Measurements from ENCODE around the gene SMYD3.

Gene SMYD3

DNA sequence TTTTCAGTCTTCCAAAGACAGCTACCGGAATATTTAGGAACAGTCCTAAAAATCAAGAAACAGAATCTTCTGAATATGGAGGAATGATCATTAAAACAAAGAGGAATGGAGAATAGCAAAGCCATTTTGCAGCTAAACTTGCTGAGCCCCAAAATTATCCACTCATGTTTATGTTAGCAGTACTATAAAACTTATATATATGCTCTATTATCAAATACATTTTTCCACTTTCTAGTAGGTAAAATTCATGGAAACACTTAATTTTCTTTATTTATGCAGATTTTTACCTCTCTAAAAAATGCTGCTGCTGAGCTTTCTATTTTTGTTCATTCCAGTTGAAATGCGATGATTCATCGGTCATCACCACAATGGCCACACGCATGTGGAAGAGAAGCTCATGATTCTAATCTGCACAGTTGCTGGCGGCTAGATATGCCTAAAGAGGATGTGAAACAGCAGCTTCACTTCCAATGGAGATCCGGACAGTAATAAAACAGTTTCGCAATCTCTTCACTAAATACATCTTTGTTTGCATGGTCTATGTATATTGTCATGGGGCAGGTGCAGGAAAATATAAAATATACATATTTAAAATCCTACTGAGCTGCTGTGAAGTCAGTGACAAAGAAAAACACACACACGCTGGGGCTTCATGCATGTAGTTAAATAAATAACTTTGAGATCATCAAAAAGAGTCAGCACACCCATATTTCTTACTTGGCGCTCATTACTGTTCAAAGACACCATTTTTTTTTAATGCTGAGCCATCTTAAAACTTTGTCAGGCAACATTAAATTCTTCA lies 292.2 kb downstream of the SMYD3 start:
- TF ChIP-seq, protein P1, sequence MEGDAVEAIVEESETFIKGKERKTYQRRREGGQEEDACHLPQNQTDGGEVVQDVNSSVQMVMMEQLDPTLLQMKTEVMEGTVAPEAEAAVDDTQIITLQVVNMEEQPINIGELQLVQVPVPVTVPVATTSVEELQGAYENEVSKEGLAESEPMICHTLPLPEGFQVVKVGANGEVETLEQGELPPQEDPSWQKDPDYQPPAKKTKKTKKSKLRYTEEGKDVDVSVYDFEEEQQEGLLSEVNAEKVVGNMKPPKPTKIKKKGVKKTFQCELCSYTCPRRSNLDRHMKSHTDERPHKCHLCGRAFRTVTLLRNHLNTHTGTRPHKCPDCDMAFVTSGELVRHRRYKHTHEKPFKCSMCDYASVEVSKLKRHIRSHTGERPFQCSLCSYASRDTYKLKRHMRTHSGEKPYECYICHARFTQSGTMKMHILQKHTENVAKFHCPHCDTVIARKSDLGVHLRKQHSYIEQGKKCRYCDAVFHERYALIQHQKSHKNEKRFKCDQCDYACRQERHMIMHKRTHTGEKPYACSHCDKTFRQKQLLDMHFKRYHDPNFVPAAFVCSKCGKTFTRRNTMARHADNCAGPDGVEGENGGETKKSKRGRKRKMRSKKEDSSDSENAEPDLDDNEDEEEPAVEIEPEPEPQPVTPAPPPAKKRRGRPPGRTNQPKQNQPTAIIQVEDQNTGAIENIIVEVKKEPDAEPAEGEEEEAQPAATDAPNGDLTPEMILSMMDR (conservative IDR thresholded peaks at IDR 0.05; ENCODE audit: low read length), result no peak
- no peak for TF ChIP-seq EZH2phosphoT487 (IDR thresholded peaks at IDR 0.05; ENCODE audit: borderline replicate concordance)
- Histone ChIP-seq H2AFZ (ENCODE audit: low read length) (no peak overlapping the region), H3K4me1 (ENCODE audit: insufficient read depth, low read length, poor library complexity, severe bottlenecking) (peaks cover 44% of the 10 kb centered on the region), H3K36me3 (ENCODE audit: insufficient read depth, low read length) (no peaks in the 10 kb centered on the region), H3K79me2 (ENCODE audit: insufficient read depth, low read length) (no peaks in the 10 kb centered on the region), H3F3A (ENCODE audit: low read depth) (no peaks in the 10 kb centered on the region), H3K9ac (ENCODE audit: low read depth, low read length, poor library complexity, severe bottlenecking) (peak overlapping the region; percentile 51), H4K20me1 (ENCODE audit: insufficient read depth, low read length, poor library complexity, severe bottlenecking) (no peaks in the 10 kb centered on the region), H3K27me3 (ENCODE audit: insufficient read depth, low read length, poor library complexity, severe bottlenecking) (no peaks in the 10 kb centered on the region), H3K4me3 (ENCODE audit: low read length, poor library complexity, severe bottlenecking) (peak overlapping the region; percentile 30), H3K4me2 (ENCODE audit: low read depth, low read length, poor library complexity, severe bottlenecking) (peak overlapping the region; percentile 44), H3K9me2 (replicated peaks; ENCODE audit: low read depth, low read length) (no peaks in the 10 kb centered on the region), H3K9me3 (ENCODE audit: insufficient read depth, low read depth, low read length) (no peaks in the 10 kb centered on the region)

DNA sequence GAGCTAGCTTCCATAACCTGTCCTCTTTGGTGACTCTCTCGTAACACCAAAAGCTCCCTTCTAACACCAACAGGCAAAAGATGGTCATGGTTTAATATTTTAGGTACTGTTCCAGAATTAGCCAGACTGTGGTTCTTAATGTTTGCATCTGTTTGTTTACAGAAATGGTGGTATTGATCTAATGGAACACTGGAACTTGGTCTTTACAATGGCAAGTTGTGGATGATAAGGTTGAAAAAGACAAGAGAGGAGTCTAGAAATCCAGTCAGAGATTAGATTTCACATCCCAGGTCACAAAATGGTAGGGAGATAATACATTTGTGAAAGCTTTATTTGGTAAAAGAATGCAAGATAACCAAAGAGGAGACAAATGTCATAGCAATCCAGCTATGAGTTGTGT lies 293.1 kb downstream of the SMYD3 start:
- peaks cover 38% of the 10 kb centered on the region for H3K4me1 ChIP-seq (ENCODE audit: insufficient read depth, low read length, poor library complexity, severe bottlenecking)
- H3K9ac ChIP-seq (ENCODE audit: low read depth, low read length, poor library complexity, severe bottlenecking), result peak overlapping the region; percentile 20
- H3K9me3 ChIP-seq (ENCODE audit: insufficient read depth, low read depth, low read length), result no peaks in the 10 kb centered on the region
- H3K27me3 ChIP-seq (ENCODE audit: insufficient read depth, low read length, poor library complexity, severe bottlenecking), result no peaks in the 10 kb centered on the region
- no peak overlapping the region for H2AFZ ChIP-seq (ENCODE audit: low read length)
- no peaks in the 10 kb centered on the region for H3K9me2 ChIP-seq (replicated peaks; ENCODE audit: low read depth, low read length)
- no peak for TF ChIP-seq EZH2phosphoT487 (IDR thresholded peaks at IDR 0.05; ENCODE audit: borderline replicate concordance)
- TF ChIP-seq, protein P1 (conservative IDR thresholded peaks at IDR 0.05; ENCODE audit: low read length), result no peak
- peak overlapping the region; percentile 44 for H3K4me2 ChIP-seq (ENCODE audit: low read depth, low read length, poor library complexity, severe bottlenecking)
- peak overlapping the region; percentile 30 for H3K4me3 ChIP-seq (ENCODE audit: low read length, poor library complexity, severe bottlenecking)
- H3F3A ChIP-seq (ENCODE audit: low read depth), result no peaks in the 10 kb centered on the region
- H3K36me3 ChIP-seq (ENCODE audit: insufficient read depth, low read length), result no peaks in the 10 kb centered on the region
- no peaks in the 10 kb centered on the region for H4K20me1 ChIP-seq (ENCODE audit: insufficient read depth, low read length, poor library complexity, severe bottlenecking)
- no peaks in the 10 kb centered on the region for H3K79me2 ChIP-seq (ENCODE audit: insufficient read depth, low read length)

DNA sequence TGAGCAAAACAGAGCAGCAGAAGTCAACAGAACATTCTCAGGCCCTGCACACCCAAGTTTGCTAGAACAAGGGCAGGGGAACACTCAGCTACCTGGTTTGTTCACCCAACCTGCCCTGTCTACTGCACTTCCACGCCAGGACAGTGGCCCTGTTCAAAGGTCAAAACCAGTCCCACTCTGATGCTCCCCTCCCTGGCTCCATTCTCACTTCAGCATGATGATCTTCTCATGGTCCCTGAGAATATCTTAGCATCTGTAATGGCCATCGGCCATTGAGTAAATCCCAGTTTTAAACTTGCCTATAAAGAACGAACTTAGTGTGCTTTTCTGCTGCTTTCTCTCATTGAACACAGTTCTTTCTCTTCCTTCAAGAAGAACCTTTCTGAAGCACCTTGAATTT lies 293.6 kb downstream of the SMYD3 start:
- H4K20me1 ChIP-seq (ENCODE audit: insufficient read depth, low read length, poor library complexity, severe bottlenecking), result no peaks in the 10 kb centered on the region
- H3K9ac ChIP-seq (ENCODE audit: low read depth, low read length, poor library complexity, severe bottlenecking), result peak overlapping the region; percentile 20
- H2AFZ ChIP-seq (ENCODE audit: low read length), result no peak overlapping the region
- no peaks in the 10 kb centered on the region for H3K79me2 ChIP-seq (ENCODE audit: insufficient read depth, low read length)
- peak overlapping the region; percentile 44 for H3K4me2 ChIP-seq (ENCODE audit: low read depth, low read length, poor library complexity, severe bottlenecking)
- H3K4me1 ChIP-seq (ENCODE audit: insufficient read depth, low read length, poor library complexity, severe bottlenecking), result peaks cover 34% of the 10 kb centered on the region
- H3F3A ChIP-seq (ENCODE audit: low read depth), result no peaks in the 10 kb centered on the region
- H3K9me2 ChIP-seq (replicated peaks; ENCODE audit: low read depth, low read length), result no peaks in the 10 kb centered on the region
- no peaks in the 10 kb centered on the region for H3K36me3 ChIP-seq (ENCODE audit: insufficient read depth, low read length)
- H3K9me3 ChIP-seq (ENCODE audit: insufficient read depth, low read depth, low read length), result no peaks in the 10 kb centered on the region
- H3K27me3 ChIP-seq (ENCODE audit: insufficient read depth, low read length, poor library complexity, severe bottlenecking), result no peaks in the 10 kb centered on the region
- TF ChIP-seq, protein P1 (conservative IDR thresholded peaks at IDR 0.05; ENCODE audit: low read length), result no peak
- TF ChIP-seq EZH2phosphoT487 (IDR thresholded peaks at IDR 0.05; ENCODE audit: borderline replicate concordance), result no peak
- peak overlapping the region; percentile 30 for H3K4me3 ChIP-seq (ENCODE audit: low read length, poor library complexity, severe bottlenecking)

All from Loucy (cell line).